NOMO-1 (cell line): Measurements from ENCODE around the gene ZNF536.
"Not testable (repeated sequence)": the region's sequence is repeated elsewhere in the genome, so short reads cannot be mapped to it uniquely, and the experiment has no call there.

Source experiments
- DNase-seq, 2 experiments: peaks; one replicate each; lab custom pipeline; 2025; ENCODE audit not compliant: unreplicated experiment in 2 of 2; lab: John Stamatoyannopoulos, UW

ZNF536 gene

DNA sequence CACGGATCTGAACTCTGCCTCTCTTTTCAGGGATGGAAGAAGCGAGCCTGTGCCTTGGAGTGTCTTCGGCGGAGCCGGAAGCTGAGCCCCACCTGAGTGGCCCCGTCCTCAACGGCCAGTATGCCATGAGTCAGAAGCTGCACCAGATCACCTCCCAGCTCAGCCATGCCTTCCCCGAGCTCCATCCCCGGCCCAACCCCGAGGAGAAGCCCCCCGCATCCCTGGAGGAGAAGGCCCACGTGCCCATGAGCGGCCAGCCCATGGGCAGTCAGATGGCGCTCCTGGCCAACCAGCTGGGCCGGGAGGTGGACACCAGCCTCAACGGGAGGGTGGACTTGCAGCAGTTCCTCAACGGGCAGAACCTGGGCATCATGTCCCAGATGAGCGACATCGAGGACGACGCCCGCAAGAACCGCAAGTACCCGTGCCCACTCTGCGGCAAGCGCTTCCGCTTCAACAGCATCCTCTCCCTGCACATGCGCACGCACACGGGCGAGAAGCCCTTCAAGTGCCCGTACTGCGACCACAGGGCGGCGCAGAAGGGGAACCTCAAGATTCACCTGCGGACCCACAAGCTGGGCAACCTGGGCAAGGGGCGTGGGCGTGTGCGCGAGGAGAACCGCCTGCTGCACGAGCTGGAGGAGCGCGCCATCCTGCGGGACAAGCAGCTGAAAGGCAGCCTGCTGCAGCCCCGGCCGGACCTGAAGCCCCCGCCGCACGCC lies 71.5 kb downstream of the ZNF536 start:
- DNase-seq, result no peak

DNA sequence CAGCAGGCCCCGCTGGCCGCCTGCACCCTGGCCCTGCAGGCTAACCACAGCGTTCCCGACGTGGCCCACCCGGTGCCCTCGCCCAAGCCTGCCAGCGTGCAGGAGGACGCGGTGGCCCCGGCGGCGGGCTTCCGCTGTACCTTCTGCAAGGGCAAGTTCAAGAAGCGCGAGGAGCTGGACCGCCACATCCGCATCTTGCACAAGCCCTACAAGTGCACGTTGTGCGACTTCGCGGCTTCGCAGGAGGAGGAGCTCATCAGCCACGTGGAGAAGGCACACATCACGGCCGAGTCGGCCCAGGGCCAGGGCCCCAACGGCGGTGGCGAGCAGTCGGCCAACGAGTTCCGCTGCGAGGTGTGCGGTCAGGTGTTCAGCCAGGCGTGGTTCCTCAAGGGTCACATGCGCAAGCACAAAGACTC lies 72.1 kb downstream of the ZNF536 start:
- no peak for DNase-seq

DNA sequence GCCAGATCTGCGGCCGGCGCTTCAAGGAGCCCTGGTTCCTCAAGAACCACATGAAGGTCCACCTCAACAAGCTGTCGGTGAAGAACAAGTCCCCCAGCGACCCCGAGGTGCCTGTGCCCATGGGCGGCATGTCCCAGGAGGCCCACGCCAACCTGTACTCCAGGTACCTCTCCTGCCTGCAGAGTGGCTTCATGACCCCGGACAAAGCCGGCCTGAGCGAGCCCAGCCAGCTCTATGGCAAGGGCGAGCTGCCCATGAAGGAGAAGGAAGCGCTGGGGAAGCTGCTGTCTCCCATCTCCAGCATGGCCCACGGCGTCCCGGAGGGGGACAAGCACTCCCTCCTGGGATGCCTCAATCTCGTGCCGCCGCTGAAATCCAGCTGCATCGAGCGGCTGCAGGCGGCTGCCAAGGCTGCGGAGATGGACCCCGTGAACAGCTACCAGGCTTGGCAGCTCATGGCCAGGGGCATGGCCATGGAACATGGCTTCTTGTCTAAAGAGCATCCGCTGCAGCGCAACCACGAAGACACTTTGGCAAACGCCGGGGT lies 72.6 kb downstream of the ZNF536 start:
- no peak for DNase-seq

DNA sequence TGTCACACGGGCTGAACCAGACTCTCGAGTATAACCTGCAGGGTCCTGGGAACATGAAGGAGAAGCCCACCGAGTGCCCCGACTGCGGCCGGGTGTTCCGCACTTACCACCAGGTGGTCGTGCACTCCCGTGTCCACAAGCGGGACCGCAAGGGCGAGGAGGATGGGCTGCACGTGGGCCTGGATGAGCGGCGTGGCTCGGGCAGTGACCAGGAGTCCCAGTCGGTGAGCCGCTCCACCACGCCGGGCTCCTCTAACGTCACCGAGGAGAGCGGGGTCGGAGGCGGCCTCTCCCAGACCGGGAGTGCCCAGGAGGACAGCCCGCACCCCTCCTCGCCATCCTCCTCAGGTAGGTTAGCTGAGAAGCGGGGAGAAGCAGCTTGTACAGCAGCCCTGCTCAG lies 73.2 kb downstream of the ZNF536 start:
- DNase-seq, result no peak

DNA sequence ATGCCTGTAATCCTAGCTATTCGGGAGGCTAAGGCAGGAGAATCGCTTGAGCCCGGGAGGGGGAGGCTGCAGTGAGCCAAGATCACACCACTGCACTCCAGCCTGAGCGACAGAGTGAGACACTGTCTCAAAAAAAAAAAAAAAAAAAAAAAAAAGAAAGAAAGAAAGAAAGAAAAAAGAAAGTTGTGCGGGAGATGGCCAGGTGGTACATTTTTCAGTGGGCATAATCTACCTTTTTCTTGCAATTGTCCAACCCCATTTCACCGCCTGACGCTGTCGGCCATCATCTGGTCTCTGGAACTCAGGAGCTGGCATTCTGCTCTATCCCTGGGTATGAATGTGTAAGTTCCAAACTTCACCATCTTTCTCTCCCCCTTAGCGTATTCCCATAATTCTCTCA lies 73.9 kb downstream of the ZNF536 start:
- not testable (repeated sequence) for DNase-seq

DNA sequence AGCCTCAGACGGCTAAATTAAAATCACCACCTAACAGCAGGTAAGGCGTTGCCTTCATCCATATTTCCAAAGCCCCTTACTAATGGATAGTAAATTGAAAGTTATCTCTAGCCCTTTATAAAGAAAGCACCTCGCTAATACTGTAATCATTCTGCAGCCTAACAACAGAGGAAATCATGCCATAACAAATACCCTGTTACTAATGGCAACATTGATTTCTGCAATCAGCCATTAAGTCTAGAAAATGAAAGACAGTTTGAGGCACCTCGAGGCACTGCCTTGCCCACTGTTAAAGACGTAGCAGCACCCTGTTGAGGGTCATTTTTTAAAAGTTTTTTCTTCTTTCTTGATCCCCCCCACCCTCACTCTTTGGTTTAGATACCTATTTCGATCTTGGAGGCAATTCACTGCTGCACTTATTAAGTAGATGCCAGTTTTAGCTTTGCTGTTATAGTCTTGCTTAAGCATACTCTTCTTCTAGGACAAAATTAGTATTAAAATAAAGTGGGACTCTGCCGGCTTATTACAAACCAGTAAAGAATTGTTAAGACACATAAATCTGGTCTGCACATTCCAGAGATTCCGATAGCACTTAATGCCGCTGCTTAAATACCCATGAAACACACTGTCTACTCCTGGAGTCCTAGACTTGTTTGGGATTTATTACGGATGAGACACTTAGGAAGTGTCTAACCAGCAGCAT lies 74.8 kb downstream of the ZNF536 start:
- DNase-seq, result no peak

DNA sequence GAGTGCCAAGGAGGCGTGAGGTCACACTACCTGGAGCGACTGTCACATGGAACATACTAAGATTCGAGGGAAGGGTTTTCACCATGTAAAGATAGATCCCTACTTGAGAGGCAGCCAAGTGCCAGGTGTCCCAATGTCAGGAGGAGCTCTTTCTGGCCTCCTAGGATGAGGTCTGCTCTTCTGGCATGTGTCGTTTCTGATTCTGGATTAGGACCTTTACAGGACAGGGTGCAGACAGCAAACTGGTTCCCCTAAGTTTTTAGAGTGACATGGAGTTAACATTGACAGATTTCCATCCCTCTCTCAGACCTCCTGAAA lies 75.3 kb downstream of the ZNF536 start:
- DNase-seq, result no peak

DNA sequence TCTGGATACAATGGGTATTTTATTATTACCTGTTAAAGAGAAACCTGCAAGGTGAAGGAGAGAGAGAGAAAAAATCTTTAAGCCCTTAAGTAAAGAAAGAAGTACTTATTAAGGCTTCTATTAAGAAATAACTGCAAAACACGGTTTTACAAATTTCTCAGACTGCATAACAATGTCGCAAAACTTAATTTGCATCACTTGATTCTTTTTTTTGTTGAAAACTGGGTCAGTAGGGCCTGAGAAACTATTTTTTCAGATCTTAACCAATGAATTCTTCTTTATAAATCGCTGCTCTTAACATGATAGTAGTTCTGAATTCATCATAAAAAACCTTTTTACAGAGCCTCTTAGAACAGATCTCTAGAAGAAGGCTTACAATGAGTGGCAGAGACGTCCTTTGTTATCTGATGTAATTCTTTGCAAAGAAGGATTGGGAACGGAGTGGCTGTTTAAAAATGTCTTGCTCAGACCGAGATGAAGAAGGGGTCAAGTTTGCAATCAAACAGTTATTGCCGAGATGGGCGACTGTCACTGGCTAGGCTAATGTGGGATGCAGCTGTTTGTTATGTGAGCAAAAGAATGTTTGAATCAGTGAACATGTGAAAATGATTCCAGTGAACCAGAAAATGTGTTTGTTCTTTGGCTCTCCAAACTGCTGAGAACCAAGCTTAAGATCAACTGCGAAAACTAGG lies 76.3 kb downstream of the ZNF536 start:
- no peak for DNase-seq

DNA sequence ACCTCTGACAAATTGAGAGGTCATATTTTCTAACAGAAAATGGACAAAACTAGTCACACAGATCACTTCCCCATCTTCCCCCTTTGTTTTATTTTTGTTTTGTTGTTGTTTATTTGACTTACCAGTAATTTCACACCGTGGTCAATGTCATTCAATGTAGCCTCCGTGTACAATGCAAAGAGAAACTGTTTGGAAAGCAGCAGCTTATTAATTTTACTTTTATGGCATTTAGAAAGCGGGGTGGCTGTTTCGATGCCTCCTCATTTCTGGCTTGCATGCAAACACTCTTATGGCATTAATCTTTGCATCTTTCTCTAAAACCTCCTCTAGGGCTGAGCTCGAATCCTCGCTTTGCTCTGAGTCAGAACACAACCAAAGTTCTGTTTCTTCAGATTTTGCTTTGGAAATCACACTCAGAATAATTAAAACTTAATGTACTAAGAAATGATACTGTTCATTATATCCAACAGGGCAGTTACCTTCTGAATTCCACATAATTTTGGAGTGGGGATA lies 77.0 kb downstream of the ZNF536 start:
- DNase-seq, result no peak

DNA sequence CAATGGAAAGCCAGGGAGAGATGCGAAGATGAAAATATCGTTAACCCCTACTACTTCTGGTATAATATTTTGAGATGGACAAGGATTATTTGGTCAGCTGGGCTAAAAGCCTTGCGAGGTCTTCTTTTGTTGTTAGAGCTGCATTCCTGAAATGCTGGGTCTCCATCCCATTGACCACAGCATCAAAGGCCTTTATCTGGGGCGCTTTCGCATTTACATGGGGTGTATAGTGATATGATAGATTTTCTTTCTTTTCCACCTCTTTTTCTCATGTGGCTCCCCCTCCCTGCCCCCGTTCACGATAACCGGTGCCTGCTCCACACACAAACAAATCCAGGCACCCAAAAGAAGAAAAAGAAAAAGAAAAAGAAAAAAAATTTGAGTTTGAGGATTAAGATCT lies 77.5 kb downstream of the ZNF536 start:
- DNase-seq, result no peak

DNA sequence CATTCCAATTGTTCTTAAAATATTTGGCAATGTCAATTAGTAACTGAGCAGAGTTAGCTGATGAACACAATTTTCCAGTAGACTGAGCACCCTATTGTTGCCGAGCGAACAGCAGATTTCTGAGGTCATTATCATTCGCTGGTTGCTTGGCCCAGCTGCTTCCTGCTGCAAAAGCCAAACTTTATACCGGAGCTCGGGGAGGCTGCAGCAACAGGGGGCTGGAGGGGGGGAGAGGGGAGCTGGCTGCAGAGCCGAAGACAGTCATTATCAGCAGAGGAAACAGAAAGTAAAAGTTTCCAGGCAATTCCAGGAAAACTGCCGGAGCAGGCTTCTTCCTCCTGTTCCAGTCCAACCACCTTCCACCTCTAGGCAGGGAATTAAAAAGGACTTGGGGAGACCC lies 77.9 kb downstream of the ZNF536 start:
- DNase-seq, result no peak

DNA sequence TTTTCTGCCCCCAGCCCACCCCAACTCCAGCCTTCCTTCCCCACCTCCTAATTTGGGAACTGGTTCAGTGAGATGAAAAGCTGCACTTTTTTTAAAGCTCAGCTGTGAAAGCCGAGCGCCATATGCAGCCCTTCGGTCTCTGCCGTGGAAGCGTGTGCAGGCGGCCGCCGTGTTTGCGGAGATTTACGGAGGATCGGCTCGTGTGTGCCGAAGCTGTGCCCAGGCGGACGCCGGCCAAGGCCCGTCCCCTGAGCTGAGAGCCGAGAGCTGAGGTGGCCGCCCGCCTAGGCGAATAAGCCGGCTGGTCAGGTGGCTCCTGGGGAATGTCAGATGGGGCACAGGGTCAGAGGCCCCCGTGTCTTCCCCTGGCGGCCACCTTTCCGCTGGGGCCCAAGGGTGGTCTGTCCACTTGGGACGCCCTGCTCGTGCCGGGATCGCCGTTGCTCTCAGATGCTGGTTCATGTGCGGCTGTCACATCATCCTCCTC lies 78.7 kb downstream of the ZNF536 start:
- no peak for DNase-seq

DNA sequence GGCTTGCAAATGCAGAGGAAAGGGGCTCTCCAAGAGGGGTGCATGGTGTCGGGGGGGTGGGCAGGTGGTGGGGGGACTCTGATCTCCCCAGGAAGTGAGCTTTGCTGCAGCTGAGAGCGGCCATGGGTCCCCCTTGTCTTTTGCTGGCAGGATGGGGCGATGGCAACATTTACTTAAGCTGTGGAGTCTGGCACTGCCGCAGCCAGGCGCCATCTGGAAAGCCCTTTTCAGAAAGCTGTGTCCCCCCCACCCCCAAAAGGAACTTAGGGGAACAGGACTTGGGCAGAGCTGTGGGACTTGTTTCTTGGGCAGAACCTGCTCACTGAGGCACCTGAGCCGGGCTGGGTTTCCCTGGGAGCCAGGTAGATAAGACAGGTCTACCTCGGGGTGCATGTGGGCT lies 80.7 kb downstream of the ZNF536 start:
- DNase-seq, result no peak

DNA sequence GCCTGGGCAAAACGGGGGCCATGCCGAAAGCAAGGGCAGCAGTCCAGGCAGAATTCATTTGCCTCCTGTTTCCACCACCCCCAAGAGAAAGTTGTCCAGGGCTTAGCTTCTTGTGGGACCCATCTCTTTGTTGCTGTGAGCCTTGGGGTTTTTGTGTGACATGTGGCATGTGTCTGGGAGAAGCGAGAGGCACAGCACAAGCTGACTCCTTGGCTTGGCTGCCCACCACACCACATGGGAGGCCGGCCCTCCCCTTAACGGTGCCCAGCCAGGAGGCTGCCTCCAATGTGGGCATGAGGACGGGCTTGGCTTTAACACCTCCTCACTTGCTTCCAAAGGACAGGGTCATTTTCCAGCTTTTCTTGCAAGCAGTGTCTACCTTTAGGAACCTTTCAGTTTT lies 81.6 kb downstream of the ZNF536 start:
- no peak for DNase-seq

DNA sequence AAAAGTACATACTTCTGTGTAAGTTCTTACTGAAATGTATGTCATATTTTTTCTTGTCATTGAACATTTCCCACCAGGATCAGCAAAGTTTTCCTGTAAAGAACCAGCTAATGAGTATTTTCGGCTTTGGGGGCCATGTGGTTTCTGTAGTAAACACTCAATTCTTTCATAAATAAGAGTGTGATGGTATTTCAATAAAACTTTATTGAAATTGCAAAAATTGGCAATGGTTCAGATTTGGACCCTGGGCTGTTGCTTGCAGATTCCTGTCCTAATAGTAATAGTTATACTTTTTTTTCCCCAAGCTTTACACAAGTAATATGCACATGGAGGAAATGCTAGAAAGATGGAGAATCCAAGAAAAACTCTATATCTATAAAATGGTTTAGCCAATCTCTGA lies 83.7 kb downstream of the ZNF536 start:
- DNase-seq, result no peak

DNA sequence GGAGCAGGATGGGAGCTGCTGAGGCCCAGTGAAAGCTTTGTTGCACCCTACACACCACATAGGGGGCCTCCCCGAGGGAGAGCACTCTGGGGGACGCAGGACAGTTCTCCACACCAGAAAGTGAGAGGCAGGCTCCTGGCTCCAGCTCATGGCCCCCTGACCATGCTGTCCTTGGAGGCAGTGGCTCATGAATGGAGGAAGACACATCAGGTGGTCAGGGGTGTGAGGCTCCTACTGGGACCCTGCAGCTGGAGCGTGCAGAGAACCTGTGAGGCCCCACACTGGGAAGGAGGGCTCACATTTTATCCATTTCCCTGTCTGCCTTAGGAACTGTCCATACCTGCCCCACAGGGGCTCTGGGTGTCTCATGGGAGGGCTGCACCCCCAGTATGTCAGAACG lies 85.3 kb downstream of the ZNF536 start:
- no peak for DNase-seq

DNA sequence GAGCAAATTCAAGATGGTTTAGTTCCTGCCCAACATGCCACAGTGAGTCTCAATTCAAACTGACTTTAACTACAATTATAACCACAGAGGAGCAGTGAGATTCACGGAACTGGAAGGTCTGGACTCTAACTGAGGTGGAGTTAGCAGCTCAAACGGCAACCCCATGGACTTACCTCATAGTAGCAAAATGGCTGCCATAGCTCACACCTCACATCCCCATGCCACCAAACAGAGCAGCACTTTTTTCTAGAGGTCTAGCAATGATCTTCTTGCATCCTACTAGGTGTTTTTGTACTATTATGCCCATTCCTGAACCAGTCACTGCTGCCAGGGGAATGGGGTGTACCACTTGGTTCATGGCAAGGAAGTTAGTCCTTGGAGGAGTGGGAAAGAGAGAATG lies 87.7 kb downstream of the ZNF536 start:
- DNase-seq, result no peak

DNA sequence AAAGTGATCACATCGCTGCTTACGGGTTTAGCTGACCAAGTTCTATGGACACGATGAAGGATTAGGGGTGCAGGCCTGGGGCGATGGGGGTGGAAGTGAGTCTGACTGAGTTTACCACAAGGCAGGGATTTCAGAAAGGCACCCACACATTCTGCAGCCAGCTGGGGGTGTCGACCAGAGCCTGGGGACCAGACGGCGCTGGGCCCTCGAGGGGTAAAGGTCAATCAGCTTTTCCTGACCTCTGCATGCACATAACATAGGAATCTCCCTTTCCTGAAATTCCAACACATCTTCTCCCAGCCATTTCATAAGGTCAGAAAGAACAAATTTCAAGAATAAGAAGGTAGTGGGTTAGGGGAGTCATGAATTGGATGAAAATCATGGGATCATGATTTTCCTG lies 92.0 kb downstream of the ZNF536 start:
- DNase-seq, result no peak

DNA sequence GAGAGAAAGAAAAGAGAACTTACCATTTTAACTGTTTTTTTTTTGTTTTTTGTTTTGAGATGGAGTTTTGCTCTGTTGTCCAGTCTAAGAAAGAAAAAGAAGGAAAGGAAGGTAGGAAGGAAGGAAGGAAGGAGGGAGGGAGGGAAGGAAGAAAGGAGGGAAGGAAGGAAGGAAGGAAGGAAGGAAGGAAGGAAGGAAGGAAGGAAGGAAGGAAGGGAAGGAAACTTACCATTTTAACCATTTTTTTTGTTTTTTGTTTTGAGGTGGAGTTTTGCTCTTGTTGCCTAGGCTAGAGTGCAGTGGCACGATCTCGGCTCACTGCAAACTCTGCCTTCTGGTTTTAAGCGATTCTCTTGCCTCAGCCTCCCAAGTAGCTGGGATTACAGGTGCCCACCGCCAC lies 94.4 kb downstream of the ZNF536 start:
- DNase-seq, result not testable (repeated sequence)

DNA sequence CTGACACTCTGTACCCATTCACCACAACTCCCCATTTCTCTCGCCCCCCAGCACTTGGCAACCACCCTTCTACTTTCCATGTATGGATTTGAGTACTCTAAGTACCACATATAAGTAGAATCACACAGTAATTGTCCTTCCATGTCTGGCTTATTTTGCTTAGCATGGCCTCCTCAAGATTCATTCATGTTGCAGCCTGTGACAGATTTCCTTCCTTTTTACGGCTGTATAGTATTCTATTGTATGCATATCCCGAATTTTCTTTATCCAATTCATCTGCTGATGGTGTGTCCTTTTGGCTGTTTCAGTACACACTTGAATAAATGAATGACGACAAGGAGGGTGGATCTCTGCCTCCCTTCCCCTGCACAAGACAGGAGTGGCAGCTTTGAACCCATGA lies 95.1 kb downstream of the ZNF536 start:
- DNase-seq, result no peak

DNA sequence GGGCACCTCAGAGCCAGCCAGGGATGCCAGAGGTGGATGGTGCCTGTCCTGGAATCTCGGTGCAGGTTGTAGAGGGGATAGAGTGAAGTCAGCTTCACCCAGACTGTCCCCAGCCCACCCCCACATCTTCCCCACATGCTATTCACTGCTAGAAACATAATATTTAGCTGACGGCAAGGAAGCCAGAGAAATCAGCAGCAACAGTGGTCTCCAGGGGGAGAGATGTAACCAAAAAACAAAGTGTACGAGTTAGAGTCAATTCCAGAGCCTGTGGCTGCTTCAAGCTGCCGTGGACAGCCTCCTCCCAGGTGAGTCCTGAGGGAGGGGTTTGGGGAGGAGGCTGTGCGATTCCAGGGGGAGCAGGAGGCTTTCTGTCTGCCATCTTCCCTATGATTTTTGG lies 97.6 kb downstream of the ZNF536 start:
- DNase-seq, result no peak

DNA sequence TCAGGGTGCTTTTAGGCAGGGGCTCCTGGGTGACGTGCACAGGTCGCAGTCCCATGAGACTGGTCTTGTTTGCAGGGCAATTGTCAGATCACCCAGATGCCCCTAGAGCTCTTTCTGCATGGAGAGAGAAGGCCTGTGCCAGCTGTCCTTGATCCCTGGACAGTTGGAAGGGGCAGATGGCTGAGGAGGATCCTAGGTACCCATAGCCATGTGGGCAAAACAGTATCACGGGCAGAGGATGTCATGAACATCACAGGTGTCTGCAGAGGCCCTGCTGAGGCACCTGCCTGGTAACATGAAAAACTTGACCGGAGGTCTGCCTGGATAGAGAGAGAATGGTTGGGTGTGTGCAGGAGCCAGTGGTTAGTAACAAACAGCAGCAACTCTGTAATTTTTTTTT lies 99.3 kb downstream of the ZNF536 start:
- no peak for DNase-seq
